CD14-positive monocyte (primary cell): ENCODE results near the gene SCN1B. TPM values are rescaled to one million over a fixed set of nuclear protein-coding genes. Genes with fewer than 3 reads are reported as not detected.

Experiments
- DNase-seq, 3 donors: peaks; one replicate each; pipeline ENCODE4 v3.0.0-alpha.2; 2011 to 2022
- H2AFZ ChIP-seq: 2 replicates; pipeline ENCODE4 v1.6.0; 2012; ENCODE audit warnings: mild to moderate bottlenecking, low read depth, low read length, inconsistent platforms; ENCODE audit not compliant: insufficient read depth, poor library complexity, severe bottlenecking
- H3K27ac ChIP-seq, 2 donors: 1 replicate in 1 of 2; 2 replicates in 1 of 2; pipeline ENCODE4 v1.5.1; 2012 to 2013; ENCODE audit warnings: low read length in 2 of 2, control low read depth in 1 of 2, inconsistent platforms in 1 of 2, low read depth in 1 of 2, mild to moderate bottlenecking in 1 of 2
- H3K27me3 ChIP-seq, 2 donors: one replicate each; pipeline versions ENCODE4 v1.6.0 to v1.6.1; 2011 to 2013; ENCODE audit warnings: low read length in 2 of 2; ENCODE audit not compliant: control insufficient read depth in 2 of 2, insufficient read depth in 2 of 2
- H3K36me3 ChIP-seq, 2 donors: replicated peaks in 1 of 2; 1 replicate in 1 of 2; 2 replicates in 1 of 2; pipeline versions ENCODE4 v1.5.1 to v1.6.1; 2012 to 2013; ENCODE audit warnings: low read length in 2 of 2, control low read depth in 1 of 2, inconsistent platforms in 1 of 2, mild to moderate bottlenecking in 1 of 2; ENCODE audit not compliant: insufficient read depth in 2 of 2, control insufficient read depth in 1 of 2
- H3K4me1 ChIP-seq, 2 donors: 1 replicate in 1 of 2; 2 replicates in 1 of 2; pipeline versions ENCODE4 v1.5.1 to v1.6.1; 2012 to 2013; ENCODE audit warnings: low read length in 2 of 2, control low read depth in 1 of 2, inconsistent platforms in 1 of 2, mild to moderate bottlenecking in 1 of 2, moderate library complexity in 1 of 2; ENCODE audit not compliant: insufficient read depth in 2 of 2, control insufficient read depth in 1 of 2
- H3K4me2 ChIP-seq: replicated peaks from 2 replicates; pipeline ENCODE3; 2012; ENCODE audit warnings: low read length, moderate library complexity, mild to moderate bottlenecking; ENCODE audit not compliant: poor library complexity, severe bottlenecking; ENCODE audit errors: extremely low read depth
- H3K4me3 ChIP-seq, 3 experiments: fragments of 200-600 bp in 1 of 3; sonication (generic) in 1 of 3; replicated peaks in 1 of 3; 1 replicate in 2 of 3; 2 replicates in 1 of 3; pipeline ENCODE4 v1.5.1; 2011 to 2013; ENCODE audit warnings: low read length in 3 of 3, mild to moderate bottlenecking in 3 of 3, control low read depth in 2 of 3, low read depth in 2 of 3, inconsistent platforms in 1 of 3, moderate library complexity in 1 of 3
- H3K79me2 ChIP-seq: 2 replicates; pipeline ENCODE4 v1.6.0; 2012; ENCODE audit warnings: mild to moderate bottlenecking, control low read depth, inconsistent platforms, low read length, moderate library complexity; ENCODE audit not compliant: insufficient read depth
- H3K9ac ChIP-seq: 2 replicates; pipeline ENCODE4 v1.6.0; 2017; ENCODE audit warnings: low read length, mild to moderate bottlenecking; ENCODE audit not compliant: insufficient read depth, poor library complexity, severe bottlenecking
- H3K9me3 ChIP-seq, 2 donors: replicated peaks in 1 of 2; 1 replicate in 1 of 2; 2 replicates in 1 of 2; pipeline versions ENCODE4 v1.5.1 to v1.6.1; 2012 to 2013; ENCODE audit warnings: low read length in 2 of 2, control low read depth in 1 of 2; ENCODE audit not compliant: control insufficient read depth in 1 of 2, insufficient read depth in 1 of 2
- H4K20me1 ChIP-seq: 2 replicates; pipeline ENCODE4 v1.6.0; 2012; ENCODE audit warnings: mild to moderate bottlenecking, low read length, control low read depth, moderate library complexity; ENCODE audit not compliant: insufficient read depth
- H3K27ac Mint-ChIP-seq, 7 donors: one replicate each; pipeline ENCODE4 v1.8.0; 2020; ENCODE audit warnings: mild to moderate bottlenecking in 7 of 7, mixed read lengths in 7 of 7, moderate library complexity in 6 of 7, inconsistent platforms in 2 of 7
- H3K27me3 Mint-ChIP-seq, 3 donors: one replicate each; pipeline ENCODE4 v1.8.0; 2021 to 2022; ENCODE audit warnings: low read depth in 3 of 3, mild to moderate bottlenecking in 3 of 3, mixed read lengths in 3 of 3, moderate library complexity in 3 of 3, inconsistent platforms in 1 of 3
- H3K36me3 Mint-ChIP-seq, 2 donors: one replicate each; pipeline ENCODE4 v1.8.0; 2020; ENCODE audit warnings: mixed read lengths in 2 of 2, inconsistent platforms in 1 of 2, mild to moderate bottlenecking in 1 of 2
- H3K4me1 Mint-ChIP-seq: one replicate; pipeline ENCODE4 v1.8.0; 2020; ENCODE audit warnings: mild to moderate bottlenecking, mixed read lengths
- H3K4me3 Mint-ChIP-seq, 2 donors: one replicate each; pipeline ENCODE4 v1.8.0; 2020; ENCODE audit warnings: mild to moderate bottlenecking in 2 of 2, mixed read lengths in 2 of 2, moderate library complexity in 1 of 2
- H3K9me3 Mint-ChIP-seq, 7 donors: one replicate each; pipeline ENCODE4 v1.8.0; 2020 to 2022; ENCODE audit warnings: mixed read lengths in 7 of 7, mild to moderate bottlenecking in 6 of 7, moderate library complexity in 6 of 7, inconsistent platforms in 2 of 7
- WGBS: methylation state at CpG from one replicate; pipeline ENCODE4 v1.1.5; 2013; ENCODE audit warnings: missing lambda C conversion rate; ENCODE audit not compliant: insufficient coverage; 5-methylcytosine and 5-hydroxymethylcytosine counted together
- intact Hi-C, 2 donors: fragments of 100-400 bp; cut with micrococcal nuclease; formaldehyde crosslinking; loops; one replicate each; pipeline versions ENCODE4 v1.15.0 to v1.15.1; 2023
- polyA plus RNA-seq, 3 donors: library from polyadenylated mRNA; depleted of rRNA in 1 of 3; unstranded in 2 of 3; stranded (reverse) in 1 of 3; fragments of 300-500 nt in 2 of 3; fragments of >200 nt in 1 of 3; fragmentation: Illumina TruSeq in 2 of 3; gene quantifications; 1 replicate in 2 of 3; 2 replicates in 1 of 3; pipeline ENCODE4 v1.2.3, GENCODE V29; 2012 to 2021
- TF ChIP-seq, protein P1 (sequence below): fragments of 200-600 bp; IDR thresholded peaks from one replicate; pipeline ENCODE4 v1.8.0; 2022; ENCODE audit warnings: antibody characterized with exemption, mild to moderate bottlenecking

Gene SCN1B
- polyA plus RNA-seq, 3 donors = 0.08 to 0.68 TPM; not detected in 1

DNA sequence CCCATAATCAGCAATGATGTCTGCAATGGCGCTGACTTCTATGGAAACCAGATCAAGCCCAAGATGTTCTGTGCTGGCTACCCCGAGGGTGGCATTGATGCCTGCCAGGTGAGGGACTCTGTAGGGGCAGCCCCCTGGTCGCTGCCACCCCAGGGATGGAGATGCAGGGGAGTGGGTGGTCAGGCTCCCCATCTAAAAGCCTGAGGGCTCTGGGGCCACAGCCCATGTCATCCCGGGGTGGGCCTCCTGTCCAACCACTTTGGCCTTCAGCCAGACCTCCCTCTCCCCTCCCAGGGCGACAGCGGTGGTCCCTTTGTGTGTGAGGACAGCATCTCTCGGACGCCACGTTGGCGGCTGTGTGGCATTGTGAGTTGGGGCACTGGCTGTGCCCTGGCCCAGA lies 35.3 kb downstream of the SCN1B start:
- H3K4me1 Mint-ChIP-seq = peaks cover 7% of the 10 kb centered on the region
- no peak overlapping the region for H3K27ac Mint-ChIP-seq
- Histone ChIP-seq H3K9ac (no peak overlapping the region), H3K9me3 (peaks cover 5 to 11% of the 10 kb centered on the region in 2 donors), H3K79me2 (no peaks in the 10 kb centered on the region), H3K4me3 (no peak overlapping the region), H3K27me3 (no peaks in the 10 kb centered on the region), H3K27ac (no peak overlapping the region), H4K20me1 (no peaks in the 10 kb centered on the region), H3K36me3 (no peaks in the 10 kb centered on the region), H2AFZ (no peak overlapping the region), H3K4me2 (no peak overlapping the region), H3K4me1 (no peaks in the 10 kb centered on the region)
- H3K9me3 Mint-ChIP-seq = peaks cover 5 to 15% (median 10%) of the 10 kb centered on the region in 7 donors
- intact Hi-C loops = loop anchor here in 1 of 2 donors (5.0 kb wide), 1 partner anchor 72 kb away; the partner anchor contains the start of genes FXYD1 and LGI4
- H3K4me3 Mint-ChIP-seq = no peak overlapping the region
- no peaks in the 10 kb centered on the region for H3K36me3 Mint-ChIP-seq
- no peak for DNase-seq
- TF ChIP-seq, protein P1, sequence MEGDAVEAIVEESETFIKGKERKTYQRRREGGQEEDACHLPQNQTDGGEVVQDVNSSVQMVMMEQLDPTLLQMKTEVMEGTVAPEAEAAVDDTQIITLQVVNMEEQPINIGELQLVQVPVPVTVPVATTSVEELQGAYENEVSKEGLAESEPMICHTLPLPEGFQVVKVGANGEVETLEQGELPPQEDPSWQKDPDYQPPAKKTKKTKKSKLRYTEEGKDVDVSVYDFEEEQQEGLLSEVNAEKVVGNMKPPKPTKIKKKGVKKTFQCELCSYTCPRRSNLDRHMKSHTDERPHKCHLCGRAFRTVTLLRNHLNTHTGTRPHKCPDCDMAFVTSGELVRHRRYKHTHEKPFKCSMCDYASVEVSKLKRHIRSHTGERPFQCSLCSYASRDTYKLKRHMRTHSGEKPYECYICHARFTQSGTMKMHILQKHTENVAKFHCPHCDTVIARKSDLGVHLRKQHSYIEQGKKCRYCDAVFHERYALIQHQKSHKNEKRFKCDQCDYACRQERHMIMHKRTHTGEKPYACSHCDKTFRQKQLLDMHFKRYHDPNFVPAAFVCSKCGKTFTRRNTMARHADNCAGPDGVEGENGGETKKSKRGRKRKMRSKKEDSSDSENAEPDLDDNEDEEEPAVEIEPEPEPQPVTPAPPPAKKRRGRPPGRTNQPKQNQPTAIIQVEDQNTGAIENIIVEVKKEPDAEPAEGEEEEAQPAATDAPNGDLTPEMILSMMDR = no peak
- 98% methylated on average over 8 of the region's 10 CpGs for WGBS
- peaks cover 2 to 10% (median 8%) of the 10 kb centered on the region in 3 donors for H3K27me3 Mint-ChIP-seq

DNA sequence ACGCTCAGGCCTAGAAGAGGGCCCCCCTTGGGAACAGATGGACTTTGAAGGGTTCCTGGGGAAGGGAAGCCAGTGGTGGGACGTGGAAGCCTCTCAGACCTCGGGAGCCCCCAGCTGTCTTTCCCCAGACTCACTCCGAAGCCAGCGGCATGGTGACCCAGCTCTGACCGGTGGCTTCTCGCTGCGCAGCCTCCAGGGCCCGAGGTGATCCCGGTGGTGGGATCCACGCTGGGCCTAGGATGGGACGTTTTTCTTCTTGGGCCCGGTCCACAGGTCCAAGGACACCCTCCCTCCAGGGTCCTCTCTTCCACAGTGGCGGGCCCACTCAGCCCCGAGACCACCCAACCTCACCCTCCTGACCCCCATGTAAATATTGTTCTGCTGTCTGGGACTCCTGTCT lies 35.9 kb downstream of the SCN1B start:
- Mint-ChIP-seq H3K4me3 (no peak overlapping the region), H3K4me1 (peaks cover 7% of the 10 kb centered on the region), H3K9me3 (peaks cover 7 to 17% (median 13%) of the 10 kb centered on the region in 7 donors), H3K27me3 (peaks cover 2 to 10% (median 8%) of the 10 kb centered on the region in 3 donors), H3K27ac (no peak overlapping the region), H3K36me3 (no peaks in the 10 kb centered on the region)
- no peaks in the 10 kb centered on the region for H3K79me2 ChIP-seq
- no peak overlapping the region for H2AFZ ChIP-seq
- 98% methylated on average over 11 of the region's 15 CpGs for WGBS
- intact Hi-C loops = loop anchor here in 1 of 2 donors (5.0 kb wide), 1 partner anchor 71 kb away; the partner anchor contains the start of genes FXYD1 and LGI4
- H3K4me3 ChIP-seq = no peak overlapping the region
- H4K20me1 ChIP-seq = no peaks in the 10 kb centered on the region
- no peak overlapping the region for H3K27ac ChIP-seq
- H3K4me1 ChIP-seq = no peaks in the 10 kb centered on the region
- peaks cover 7 to 13% of the 10 kb centered on the region in 2 donors for H3K9me3 ChIP-seq
- no peak for DNase-seq
- TF ChIP-seq, protein P1 = no peak
- no peaks in the 10 kb centered on the region for H3K36me3 ChIP-seq
- H3K9ac ChIP-seq = no peak overlapping the region
- no peaks in the 10 kb centered on the region for H3K27me3 ChIP-seq
- H3K4me2 ChIP-seq = no peak overlapping the region
